IMR-90 (cell line): Measurements from ENCODE around the gene NCAPH2. TPM values are rescaled to one million over a fixed set of nuclear protein-coding genes. Genes with fewer than 3 reads are reported as not detected.
A peak's percentile ranks its signal among the peaks of the same experiment; 100 is the strongest.

Experiments used
- ATAC-seq: fragments of 200-7000 bp; cut with Tn5 transposase; 2 replicates; pipeline ENCODE4 v1.9.1; 2020; ENCODE audit warnings: low read depth, mild to moderate bottlenecking, moderate library complexity
- BruUV-seq: library from RNA; stranded (reverse); fragments of 400-500 nt; replicated peaks from 2 replicates; lab custom pipeline; 2021; lab: Mats Ljungman, UMichigan
- CTCF ChIA-PET: fragments of 300-600 bp; formaldehyde crosslinking; extraction: SDS; loops from one replicate; lab custom pipeline; 2021; ENCODE audit warnings: antibody characterized with exemption; lab: Yijun Ruan, JAX
- POLR2A ChIA-PET: fragments of 300-600 bp; sonication (Branson Sonifier 250); formaldehyde crosslinking; loops from one replicate; lab custom pipeline; 2022; ENCODE audit warnings: antibody characterized with exemption; ENCODE audit not compliant: unreplicated experiment; lab: Charles Lee
- DNase-seq: peaks from one replicate; pipeline ENCODE4 v3.0.0; 2013
- H2AFZ ChIP-seq: replicated peaks from 2 replicates; pipeline ENCODE3; 2013; ENCODE audit warnings: low read length, mild to moderate bottlenecking; ENCODE audit not compliant: poor library complexity
- H2AK5ac ChIP-seq: 2 replicates; pipeline ENCODE4 v1.6.1; 2013; ENCODE audit warnings: low read depth, low read length, inconsistent platforms
- H2AK9ac ChIP-seq: replicated peaks from 2 replicates; pipeline ENCODE3; 2013; ENCODE audit warnings: mild to moderate bottlenecking, low read depth, low read length, moderate library complexity; ENCODE audit not compliant: poor library complexity
- H2BK120ac ChIP-seq: 2 replicates; pipeline ENCODE4 v1.6.1; 2013; ENCODE audit warnings: low read depth, low read length, inconsistent platforms
- H2BK15ac ChIP-seq: 3 replicates; pipeline ENCODE4 v1.6.1; 2013; ENCODE audit warnings: low read depth, low read length, inconsistent platforms
- H2BK20ac ChIP-seq: 2 replicates; pipeline ENCODE4 v1.6.1; 2013; ENCODE audit warnings: low read depth, mild to moderate bottlenecking, inconsistent platforms, low read length, moderate library complexity
- H2BK5ac ChIP-seq: 2 replicates; pipeline ENCODE4 v1.6.1; 2013; ENCODE audit warnings: mild to moderate bottlenecking, low read depth, low read length, inconsistent platforms; ENCODE audit not compliant: poor library complexity, severe bottlenecking
- H3K14ac ChIP-seq: replicated peaks from 2 replicates; pipeline ENCODE4 v1.6.1; 2013; ENCODE audit warnings: low read depth, low read length, inconsistent platforms
- H3K18ac ChIP-seq: 2 replicates; pipeline ENCODE4 v1.6.1; 2013; ENCODE audit warnings: low read depth, low read length, control low read depth
- H3K23ac ChIP-seq: 2 replicates; pipeline ENCODE4 v1.6.1; 2013; ENCODE audit warnings: low read depth, low read length, inconsistent platforms
- H3K27ac ChIP-seq: 2 replicates; pipeline ENCODE4 v1.5.1; 2013; ENCODE audit warnings: mild to moderate bottlenecking, control low read depth, low read length; ENCODE audit not compliant: insufficient read depth
- H3K27me3 ChIP-seq: 2 replicates; pipeline ENCODE4 v1.6.1; 2013; ENCODE audit warnings: low read length; ENCODE audit not compliant: control insufficient read depth, insufficient read depth
- H3K36me3 ChIP-seq: 2 replicates; pipeline ENCODE4 v1.6.1; 2013; ENCODE audit warnings: low read length, mixed read lengths; ENCODE audit not compliant: control insufficient read depth, insufficient read depth
- H3K4ac ChIP-seq: 2 replicates; pipeline ENCODE4 v1.6.1; 2013; ENCODE audit warnings: low read depth, low read length, inconsistent platforms
- H3K4me1 ChIP-seq: 2 replicates; pipeline ENCODE4 v1.6.1; 2013; ENCODE audit warnings: low read length, mixed read lengths; ENCODE audit not compliant: control insufficient read depth, insufficient read depth
- H3K4me2 ChIP-seq: 2 replicates; pipeline ENCODE4 v1.6.1; 2013; ENCODE audit warnings: low read depth, mild to moderate bottlenecking, control low read depth, low read length, moderate library complexity
- H3K4me3 ChIP-seq: 2 replicates; pipeline ENCODE4 v1.5.1; 2013; ENCODE audit warnings: low read depth, mild to moderate bottlenecking, control low read depth, low read length, moderate library complexity; ENCODE audit not compliant: insufficient read depth
- H3K56ac ChIP-seq: 2 replicates; pipeline ENCODE4 v1.6.1; 2013; ENCODE audit warnings: low read length, inconsistent platforms; ENCODE audit not compliant: insufficient read depth; ENCODE audit errors: extremely low read depth
- H3K79me1 ChIP-seq, 2 experiments: 2 replicates each; pipeline ENCODE4 v1.6.1; 2013; ENCODE audit warnings: low read length in 2 of 2, inconsistent platforms in 1 of 2, low read depth in 1 of 2
- H3K9ac ChIP-seq: 2 replicates; pipeline ENCODE4 v1.6.1; 2013; ENCODE audit warnings: low read depth, low read length, control low read depth
- H3K9me1 ChIP-seq: 2 replicates; pipeline ENCODE4 v1.6.1; 2013; ENCODE audit warnings: low read length, inconsistent platforms; ENCODE audit not compliant: insufficient read depth
- H3K9me3 ChIP-seq: 2 replicates; pipeline ENCODE4 v1.6.1; 2013; ENCODE audit warnings: low read length; ENCODE audit not compliant: control insufficient read depth, insufficient read depth
- H4K20me1 ChIP-seq: 2 replicates; pipeline ENCODE4 v1.6.1; 2013; ENCODE audit warnings: low read length, inconsistent platforms; ENCODE audit not compliant: insufficient read depth
- H4K5ac ChIP-seq: 2 replicates; pipeline ENCODE4 v1.6.1; 2013; ENCODE audit warnings: mild to moderate bottlenecking, low read depth, low read length, control low read depth
- H4K8ac ChIP-seq, 2 experiments: 2 replicates each; pipeline ENCODE4 v1.6.1; 2013; ENCODE audit warnings: low read depth in 2 of 2, low read length in 2 of 2, control low read depth in 1 of 2, inconsistent platforms in 1 of 2
- H4K91ac ChIP-seq: 2 replicates; pipeline ENCODE4 v1.6.1; 2013; ENCODE audit warnings: low read depth, low read length, inconsistent platforms; ENCODE audit not compliant: insufficient read depth
- CHD1 ChIP-seq: IDR thresholded peaks from 2 replicates; pipeline ENCODE4 v1.6.1; 2012; ENCODE audit warnings: low read depth, low read length, improper control_type of control experiment
- FOS ChIP-seq: fragments of 150-350 bp; IDR thresholded peaks from 2 replicates; pipeline ENCODE4 v1.6.1; 2016; ENCODE audit warnings: low read depth, low read length
- RCOR1 ChIP-seq: IDR thresholded peaks from 2 replicates; pipeline ENCODE4 v1.6.1; 2012; ENCODE audit warnings: mild to moderate bottlenecking, low read length, improper control_type of control experiment; ENCODE audit not compliant: insufficient replicate concordance
- WGBS, 2 experiments: methylation state at CpG; one replicate each; pipeline versions ENCODE4 v1.1.5 to v1.1.7; 2013; ENCODE audit warnings: missing lambda C conversion rate in 2 of 2; ENCODE audit not compliant: insufficient read length in 1 of 2; ENCODE audit errors: extremely low coverage in 2 of 2; 5-methylcytosine and 5-hydroxymethylcytosine counted together
- dilution Hi-C: fragments of 300-500 bp; cut with HindIII; formaldehyde crosslinking; loops from one replicate; pipeline ENCODE4 v1.14.3; 2018; ENCODE audit warnings: low sequenced_read_pairs; ENCODE audit not compliant: unreplicated experiment
- in situ Hi-C: fragments of 300-500 bp; cut with MboI; formaldehyde crosslinking; loops from 3 replicates; pipeline ENCODE4 v1.14.3; 2019; ENCODE audit warnings: low sequenced_read_pairs, inconsistent platforms, mixed read lengths
- intact Hi-C: fragments of 100-400 bp; cut with micrococcal nuclease; formaldehyde crosslinking; loops from 2 replicates; pipeline ENCODE4 v1.10.0; 2022
- polyA plus RNA-seq, 3 experiments: library from polyadenylated mRNA; depleted of rRNA; stranded (reverse); fragments of >200 nt; gene quantifications; 2 replicates each; pipeline ENCODE4 v1.2.3, GENCODE V29; 2012; ENCODE audit warnings: low replicate concordance in 1 of 3
- total RNA-seq: library from RNA; depleted of rRNA; stranded (reverse); fragments of >200 nt; gene quantifications from 2 replicates; pipeline ENCODE4 v1.2.3, GENCODE V29; 2012
- TF ChIP-seq, protein P1 (sequence below): conservative IDR thresholded peaks from 2 replicates; pipeline ENCODE4 v1.5.1; 2012; ENCODE audit warnings: mild to moderate bottlenecking, low read depth, low read length, improper control_type of control experiment
- TF ChIP-seq, protein P2 (sequence below): fragments of 150-350 bp; IDR thresholded peaks from 2 replicates; pipeline ENCODE4 v1.6.1; 2016; ENCODE audit warnings: low read depth, mild to moderate bottlenecking, low read length, moderate library complexity, borderline replicate concordance
- TF ChIP-seq, protein P3 (sequence below): fragments of 150-350 bp; IDR thresholded peaks from 2 replicates; pipeline ENCODE4 v1.6.1; 2017; ENCODE audit warnings: mild to moderate bottlenecking, antibody characterized with exemption, low read length, low read depth

The NCAPH2 gene
- total and polyA plus RNA-seq, 2 of the 4 experiments (the other 2 are of a cell fraction), result 30.2 to 38.5 TPM

DNA sequence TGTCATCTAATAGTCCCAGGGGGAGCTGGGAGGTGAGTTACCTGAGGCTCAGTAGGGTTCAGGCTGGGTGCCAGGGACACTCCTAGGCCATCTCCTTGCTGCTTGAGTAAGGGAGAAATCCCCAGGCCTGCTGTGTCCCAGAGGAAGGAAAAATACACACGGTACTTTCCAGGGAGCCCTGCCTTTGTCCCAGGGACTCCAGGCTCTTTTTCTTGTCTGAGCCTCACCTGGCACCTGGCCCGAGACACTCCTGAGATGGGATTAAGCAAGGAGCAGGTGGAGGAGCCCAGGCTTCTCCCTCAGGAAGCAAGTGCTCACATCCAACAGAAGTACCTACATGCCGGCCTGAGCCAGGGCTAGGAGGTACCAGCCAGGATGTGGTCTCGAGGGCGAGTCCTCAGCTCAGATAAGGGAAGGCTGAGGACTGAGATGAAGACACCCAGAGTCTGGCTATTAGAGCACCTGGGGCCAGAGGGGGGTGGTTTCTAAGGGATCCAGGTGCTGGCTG, 36.8 kb downstream of the NCAPH2 start:
- no peak overlapping the region for H3K4me3 ChIP-seq
- POLR2A ChIA-PET, result no interaction called here
- BruUV-seq, result no TSS peak

More for the DNA sequence above, 36.8 kb downstream of the NCAPH2 start:
- dilution Hi-C loops, result no loop called here
- Histone ChIP-seq H3K79me1 (no peaks in the 10 kb centered on the region), H4K91ac (peak overlapping the region; percentile 25; the same call in 1 of the 2 replicates), H3K4ac (0 out of 2 replicates have a peak overlapping the region, but pooled peaks have one; percentile 6), H2AFZ (peak overlapping the region; percentile 74), H3K56ac (no peak overlapping the region), H3K27me3 (peaks cover 48% of the 10 kb centered on the region), H3K4me2 (no peak overlapping the region), H3K14ac (no peak overlapping the region), H3K9ac (no peak overlapping the region), H2BK120ac (peak overlapping the region; percentile 45; the same call in 1 of the 2 replicates), H3K36me3 (no peaks in the 10 kb centered on the region), H3K18ac (no peak overlapping the region), H2BK20ac (0 out of 2 replicates have a peak overlapping the region, but pooled peaks have one; percentile 0), H4K5ac (no peak overlapping the region), H2BK15ac (peak overlapping the region; percentile 47; the same call in 1 of the 3 replicates), H3K4me1 (peaks cover 3% of the 10 kb centered on the region), H3K23ac (peak overlapping the region; percentile 31), H3K9me3 (no peaks in the 10 kb centered on the region), H2AK9ac (no peak overlapping the region), H3K9me1 (0 out of 2 replicates have a peak, but pooled peaks cover 2% of the 10 kb centered on the region), H4K8ac (peak overlapping the region in 1 of 2 experiments; percentile 19; a peak in 1 of 4 replicates), H3K27ac (no peak overlapping the region), H2BK5ac (no peak overlapping the region), H4K20me1 (no peaks in the 10 kb centered on the region), H2AK5ac (peak overlapping the region; percentile 58; the same call in 1 of the 2 replicates)
- DNase-seq (no peak), ATAC-seq (no peak)
- in situ Hi-C loops, result no loop called here
- WGBS, 2 experiments, result 80% methylated on average over 1 of the region's 5 CpGs; no CpG with 5 or more reads in 1 of the 2 experiments
- TF ChIP-seq RCOR1 (no peak), CHD1 (no peak), FOS (no peak)
- TF ChIP-seq, protein P1, sequence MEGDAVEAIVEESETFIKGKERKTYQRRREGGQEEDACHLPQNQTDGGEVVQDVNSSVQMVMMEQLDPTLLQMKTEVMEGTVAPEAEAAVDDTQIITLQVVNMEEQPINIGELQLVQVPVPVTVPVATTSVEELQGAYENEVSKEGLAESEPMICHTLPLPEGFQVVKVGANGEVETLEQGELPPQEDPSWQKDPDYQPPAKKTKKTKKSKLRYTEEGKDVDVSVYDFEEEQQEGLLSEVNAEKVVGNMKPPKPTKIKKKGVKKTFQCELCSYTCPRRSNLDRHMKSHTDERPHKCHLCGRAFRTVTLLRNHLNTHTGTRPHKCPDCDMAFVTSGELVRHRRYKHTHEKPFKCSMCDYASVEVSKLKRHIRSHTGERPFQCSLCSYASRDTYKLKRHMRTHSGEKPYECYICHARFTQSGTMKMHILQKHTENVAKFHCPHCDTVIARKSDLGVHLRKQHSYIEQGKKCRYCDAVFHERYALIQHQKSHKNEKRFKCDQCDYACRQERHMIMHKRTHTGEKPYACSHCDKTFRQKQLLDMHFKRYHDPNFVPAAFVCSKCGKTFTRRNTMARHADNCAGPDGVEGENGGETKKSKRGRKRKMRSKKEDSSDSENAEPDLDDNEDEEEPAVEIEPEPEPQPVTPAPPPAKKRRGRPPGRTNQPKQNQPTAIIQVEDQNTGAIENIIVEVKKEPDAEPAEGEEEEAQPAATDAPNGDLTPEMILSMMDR, result no peak
- TF ChIP-seq, protein P2, sequence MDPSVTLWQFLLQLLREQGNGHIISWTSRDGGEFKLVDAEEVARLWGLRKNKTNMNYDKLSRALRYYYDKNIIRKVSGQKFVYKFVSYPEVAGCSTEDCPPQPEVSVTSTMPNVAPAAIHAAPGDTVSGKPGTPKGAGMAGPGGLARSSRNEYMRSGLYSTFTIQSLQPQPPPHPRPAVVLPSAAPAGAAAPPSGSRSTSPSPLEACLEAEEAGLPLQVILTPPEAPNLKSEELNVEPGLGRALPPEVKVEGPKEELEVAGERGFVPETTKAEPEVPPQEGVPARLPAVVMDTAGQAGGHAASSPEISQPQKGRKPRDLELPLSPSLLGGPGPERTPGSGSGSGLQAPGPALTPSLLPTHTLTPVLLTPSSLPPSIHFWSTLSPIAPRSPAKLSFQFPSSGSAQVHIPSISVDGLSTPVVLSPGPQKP, result no peak
- TF ChIP-seq, protein P3, sequence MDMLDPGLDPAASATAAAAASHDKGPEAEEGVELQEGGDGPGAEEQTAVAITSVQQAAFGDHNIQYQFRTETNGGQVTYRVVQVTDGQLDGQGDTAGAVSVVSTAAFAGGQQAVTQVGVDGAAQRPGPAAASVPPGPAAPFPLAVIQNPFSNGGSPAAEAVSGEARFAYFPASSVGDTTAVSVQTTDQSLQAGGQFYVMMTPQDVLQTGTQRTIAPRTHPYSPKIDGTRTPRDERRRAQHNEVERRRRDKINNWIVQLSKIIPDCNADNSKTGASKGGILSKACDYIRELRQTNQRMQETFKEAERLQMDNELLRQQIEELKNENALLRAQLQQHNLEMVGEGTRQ, result no peak
- intact Hi-C loops, result no loop called here
- CTCF ChIA-PET, result no interaction called here
